NCI-H524 treated with DMSO at 0.1 percent for 48 hours (cell line): Measurements from ENCODE around the gene ERC2.
A peak's percentile ranks its signal among the peaks of the same experiment; 100 is the strongest.
"Not testable (repeated sequence)": the region's sequence is repeated elsewhere in the genome, so short reads cannot be mapped to it uniquely, and the experiment has no call there.

Experiments used
- DNase-seq: peaks from one replicate; lab custom pipeline; 2025; lab: John Stamatoyannopoulos, UW

The ERC2 gene

GRCh38 chr3:56468184-56469106 lies at the start of gene ERC2:
Gene ERC2, minus strand, starts transcription at chr3:56468467.
- DNase-seq, result no peak

GRCh38 chr3:56502738-56503137 lies 34.5 kb upstream of the ERC2 start:
- no peak for DNase-seq

GRCh38 chr3:56496376-56496775 lies 28.1 kb upstream of the ERC2 start:
- DNase-seq, result not testable (repeated sequence)

GRCh38 chr3:56494679-56495322 lies 26.5 kb upstream of the ERC2 start:
- peak; percentile 25 for DNase-seq

GRCh38 chr3:56491566-56491965 lies 23.3 kb upstream of the ERC2 start:
- no peak for DNase-seq

- DNase-seq, result no peak
Measured at GRCh38 chr3:56488812-56489600, 20.7 kb upstream of the ERC2 start.

GRCh38 chr3:56484525-56485032 lies 16.3 kb upstream of the ERC2 start:
- no peak for DNase-seq

GRCh38 chr3:56484122-56484521 lies 15.9 kb upstream of the ERC2 start:
- DNase-seq, result no peak

GRCh38 chr3:56477646-56478045 lies 9.4 kb upstream of the ERC2 start:
- DNase-seq, result no peak

- no peak for DNase-seq
Measured at GRCh38 chr3:56476771-56477170, 8.5 kb upstream of the ERC2 start.

GRCh38 chr3:56471771-56472170 lies 3.5 kb upstream of the ERC2 start:
- DNase-seq, result no peak

GRCh38 chr3:56469141-56469540 lies 874 bp upstream of the ERC2 start:
- DNase-seq, result no peak

GRCh38 chr3:56467801-56468183 lies 475 bp downstream of the ERC2 start:
- DNase-seq, result no peak

- DNase-seq, result peak; percentile 54
Measured at GRCh38 chr3:56467108-56467507, 1.2 kb downstream of the ERC2 start.

GRCh38 chr3:56459719-56460118 lies 8.5 kb downstream of the ERC2 start:
- DNase-seq, result no peak

GRCh38 chr3:56459104-56459496 lies 9.2 kb downstream of the ERC2 start:
- DNase-seq, result no peak

GRCh38 chr3:56458496-56459103 lies 9.7 kb downstream of the ERC2 start:
- DNase-seq, result no peak

GRCh38 chr3:56456117-56456516 lies 12.2 kb downstream of the ERC2 start:
- no peak for DNase-seq

- DNase-seq, result peak; percentile 14
Measured at GRCh38 chr3:56453011-56453410, 15.3 kb downstream of the ERC2 start.

- no peak for DNase-seq
Measured at GRCh38 chr3:56452085-56452484, 16.2 kb downstream of the ERC2 start.

- DNase-seq, result no peak
Measured at GRCh38 chr3:56443372-56443771, 24.9 kb downstream of the ERC2 start.

- DNase-seq, result no peak
Measured at GRCh38 chr3:56428667-56429066, 39.6 kb downstream of the ERC2 start.
